Measurements from ENCODE around the gene KLF11.

The KLF11 gene

DNA sequence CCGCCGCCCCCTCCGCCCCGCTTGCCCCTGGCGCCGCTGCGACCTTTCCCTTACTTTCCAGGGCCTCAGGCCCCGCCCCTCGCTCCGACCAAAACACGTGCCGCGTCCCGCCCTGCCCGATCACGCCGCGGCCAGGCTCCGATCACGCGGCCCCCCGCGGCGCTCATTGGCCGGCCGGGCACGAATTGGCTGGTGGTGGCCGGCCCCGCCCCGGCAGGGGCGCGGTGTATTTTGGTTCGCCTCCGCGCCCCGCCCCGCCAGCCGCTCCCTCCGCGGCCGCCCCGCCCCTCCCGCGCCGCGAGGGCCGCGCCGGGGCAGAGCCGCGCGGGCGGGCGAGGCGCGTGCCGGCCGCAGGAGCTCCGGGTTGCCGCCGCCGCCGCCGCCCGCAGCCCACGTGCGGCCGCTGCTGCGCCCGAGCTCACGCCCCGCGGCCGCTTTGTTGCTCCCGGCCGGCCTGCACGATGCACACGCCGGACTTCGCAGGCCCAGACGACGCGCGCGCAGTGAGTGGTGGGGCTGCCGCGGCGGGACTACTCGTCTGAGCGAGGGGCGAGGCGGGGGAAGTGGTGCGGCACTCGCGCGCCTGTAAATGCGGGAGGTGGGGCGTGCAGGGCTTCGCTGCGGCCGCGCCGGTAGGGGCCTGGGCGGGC lies at the start of gene KLF11:
Gene KLF11, plus strand, starts transcription at position 295 of the 650 bp plus-strand sequence. Its CDS starts 167 bp downstream, at position 462.
- Histone ChIP-seq H3K4me3 (ENCODE audit: low read length) (peak within 1 kb of the TSS; percentile 61; the same call in 1 of the 2 replicates), H3K27ac (ENCODE audit: low read length) (no peak within 1 kb of the TSS), H3K9me3 (ENCODE audit: control insufficient read depth, insufficient read depth, low read length) (no peaks in the 10 kb centered on the region), H3K36me3 (ENCODE audit: control insufficient read depth, insufficient read depth, low read length) (0 out of 2 replicates have a peak, but pooled peaks cover 4% of the 10 kb centered on the region), H3K4me1 (ENCODE audit: control insufficient read depth, insufficient read depth, low read length) (peaks cover 6% of the 10 kb centered on the region; the same call in 1 of the 2 replicates), H3K27me3 (ENCODE audit: control insufficient read depth, insufficient read depth, low read length) (peaks cover 1% of the 10 kb centered on the region; the same call in 1 of the 2 replicates)
- no peak for DNase-seq (ENCODE audit: low read depth, low spot score)
- no CpG with 5 or more reads among the region's 104 CpGs for WGBS (ENCODE audit: insufficient coverage, insufficient read length)

DNA sequence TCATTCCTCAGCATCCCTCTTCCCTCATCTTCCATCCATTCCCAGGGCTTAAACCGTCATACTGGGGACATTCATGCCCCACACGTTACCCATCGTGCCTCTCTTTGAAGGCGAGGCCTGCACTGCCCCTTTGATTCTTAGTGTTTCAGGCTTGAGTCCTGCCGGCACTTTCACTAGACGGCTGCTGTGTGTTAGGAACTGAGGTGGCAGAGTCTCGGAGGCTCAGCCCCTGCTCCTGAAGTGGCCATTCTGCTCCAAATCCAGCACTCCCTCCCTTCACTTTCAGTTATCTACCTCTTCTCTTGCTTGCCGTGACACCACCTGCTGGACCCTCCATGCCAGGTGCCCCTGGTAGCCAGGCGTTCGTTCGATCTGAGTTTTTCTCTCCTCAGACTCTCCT lies 48.9 kb upstream of the KLF11 start:
- no peak for DNase-seq (ENCODE audit: low read depth, low spot score)
- no peaks in the 10 kb centered on the region for H3K4me1 ChIP-seq (ENCODE audit: control insufficient read depth, insufficient read depth, low read length)
- no CpG with 5 or more reads among the region's 11 CpGs for WGBS (ENCODE audit: insufficient coverage, insufficient read length)
- no peaks in the 10 kb centered on the region for H3K36me3 ChIP-seq (ENCODE audit: control insufficient read depth, insufficient read depth, low read length)
- no peaks in the 10 kb centered on the region for H3K27me3 ChIP-seq (ENCODE audit: control insufficient read depth, insufficient read depth, low read length)
- H3K27ac ChIP-seq (ENCODE audit: low read length) = no peak overlapping the region
- H3K4me3 ChIP-seq (ENCODE audit: low read length) = no peak overlapping the region
- no peaks in the 10 kb centered on the region for H3K9me3 ChIP-seq (ENCODE audit: control insufficient read depth, insufficient read depth, low read length)

DNA sequence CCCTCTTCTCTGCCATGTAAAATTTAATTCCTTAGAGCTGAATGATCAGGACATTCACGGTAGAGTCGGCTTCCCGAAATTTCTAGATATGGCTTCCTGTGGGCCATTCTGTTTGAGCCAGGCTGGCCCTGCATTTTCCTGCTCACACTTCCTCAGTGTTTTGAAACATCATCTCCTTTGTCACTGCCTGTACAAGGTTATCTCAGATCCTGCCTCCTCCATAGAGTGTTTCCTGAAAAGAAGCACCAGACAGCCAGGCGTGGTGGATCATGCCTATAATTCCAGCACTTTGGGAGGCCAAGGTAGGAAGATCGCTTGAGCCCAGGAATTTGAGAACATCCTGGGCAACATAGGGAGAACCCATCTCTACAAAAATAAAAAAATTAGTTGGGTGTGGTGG lies 48.3 kb upstream of the KLF11 start:
- WGBS (ENCODE audit: insufficient coverage, insufficient read length) = no CpG with 5 or more reads among the region's 5 CpGs
- no peak overlapping the region for H3K4me3 ChIP-seq (ENCODE audit: low read length)
- H3K36me3 ChIP-seq (ENCODE audit: control insufficient read depth, insufficient read depth, low read length) = no peaks in the 10 kb centered on the region
- H3K27ac ChIP-seq (ENCODE audit: low read length) = no peak overlapping the region
- H3K4me1 ChIP-seq (ENCODE audit: control insufficient read depth, insufficient read depth, low read length) = no peaks in the 10 kb centered on the region
- no peak for DNase-seq (ENCODE audit: low read depth, low spot score)
- no peaks in the 10 kb centered on the region for H3K9me3 ChIP-seq (ENCODE audit: control insufficient read depth, insufficient read depth, low read length)
- H3K27me3 ChIP-seq (ENCODE audit: control insufficient read depth, insufficient read depth, low read length) = no peaks in the 10 kb centered on the region

DNA sequence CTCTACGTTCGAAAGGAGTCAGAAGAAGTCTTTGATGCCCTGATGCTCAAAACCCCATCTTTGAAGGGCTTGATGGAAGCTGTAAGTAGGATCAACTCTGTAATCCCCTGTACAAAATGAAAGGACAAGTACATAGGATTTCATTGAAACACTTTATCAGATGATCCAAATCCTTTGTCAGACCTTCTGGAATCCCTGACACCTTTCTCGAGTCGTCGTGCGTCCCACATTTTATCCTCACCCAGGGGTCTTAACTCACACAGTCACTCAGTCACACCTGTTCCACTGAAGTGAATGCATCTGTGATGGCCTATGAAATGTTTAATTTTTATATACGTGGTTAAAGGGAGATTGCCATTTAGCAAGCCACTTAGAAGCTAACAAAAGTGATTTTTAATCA lies 47.0 kb upstream of the KLF11 start:
- no CpG with 5 or more reads among the region's 7 CpGs for WGBS (ENCODE audit: insufficient coverage, insufficient read length)
- no peak for DNase-seq (ENCODE audit: low read depth, low spot score)
- H3K4me1 ChIP-seq (ENCODE audit: control insufficient read depth, insufficient read depth, low read length) = no peaks in the 10 kb centered on the region
- H3K27me3 ChIP-seq (ENCODE audit: control insufficient read depth, insufficient read depth, low read length) = no peaks in the 10 kb centered on the region
- no peak overlapping the region for H3K27ac ChIP-seq (ENCODE audit: low read length)
- H3K9me3 ChIP-seq (ENCODE audit: control insufficient read depth, insufficient read depth, low read length) = no peaks in the 10 kb centered on the region
- no peak overlapping the region for H3K4me3 ChIP-seq (ENCODE audit: low read length)
- no peaks in the 10 kb centered on the region for H3K36me3 ChIP-seq (ENCODE audit: control insufficient read depth, insufficient read depth, low read length)

DNA sequence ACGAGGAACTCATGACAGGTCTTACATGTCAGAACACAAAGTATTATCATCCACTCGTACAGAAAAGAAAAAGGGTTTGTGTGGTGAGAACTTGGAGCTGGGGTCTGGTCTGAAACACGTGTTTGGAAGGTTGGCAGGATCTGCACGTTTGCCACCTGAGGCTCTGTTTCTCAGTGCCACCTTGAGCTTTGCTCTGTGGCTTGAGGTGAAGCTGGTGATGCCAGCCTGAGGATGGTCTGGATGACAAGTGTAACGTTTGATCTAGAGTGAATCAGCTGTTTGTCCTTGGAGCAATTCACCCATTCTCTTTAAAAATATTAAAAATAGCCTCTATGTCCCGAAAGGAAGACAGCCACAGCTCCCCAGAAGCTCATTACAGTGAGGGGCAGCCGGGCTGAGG lies 45.4 kb upstream of the KLF11 start:
- H3K9me3 ChIP-seq (ENCODE audit: control insufficient read depth, insufficient read depth, low read length) = no peaks in the 10 kb centered on the region
- no peak overlapping the region for H3K4me3 ChIP-seq (ENCODE audit: low read length)
- no peaks in the 10 kb centered on the region for H3K27me3 ChIP-seq (ENCODE audit: control insufficient read depth, insufficient read depth, low read length)
- no peak for DNase-seq (ENCODE audit: low read depth, low spot score)
- no peaks in the 10 kb centered on the region for H3K36me3 ChIP-seq (ENCODE audit: control insufficient read depth, insufficient read depth, low read length)
- no CpG with 5 or more reads among the region's 7 CpGs for WGBS (ENCODE audit: insufficient coverage, insufficient read length)
- H3K27ac ChIP-seq (ENCODE audit: low read length) = no peak overlapping the region
- no peaks in the 10 kb centered on the region for H3K4me1 ChIP-seq (ENCODE audit: control insufficient read depth, insufficient read depth, low read length)

DNA sequence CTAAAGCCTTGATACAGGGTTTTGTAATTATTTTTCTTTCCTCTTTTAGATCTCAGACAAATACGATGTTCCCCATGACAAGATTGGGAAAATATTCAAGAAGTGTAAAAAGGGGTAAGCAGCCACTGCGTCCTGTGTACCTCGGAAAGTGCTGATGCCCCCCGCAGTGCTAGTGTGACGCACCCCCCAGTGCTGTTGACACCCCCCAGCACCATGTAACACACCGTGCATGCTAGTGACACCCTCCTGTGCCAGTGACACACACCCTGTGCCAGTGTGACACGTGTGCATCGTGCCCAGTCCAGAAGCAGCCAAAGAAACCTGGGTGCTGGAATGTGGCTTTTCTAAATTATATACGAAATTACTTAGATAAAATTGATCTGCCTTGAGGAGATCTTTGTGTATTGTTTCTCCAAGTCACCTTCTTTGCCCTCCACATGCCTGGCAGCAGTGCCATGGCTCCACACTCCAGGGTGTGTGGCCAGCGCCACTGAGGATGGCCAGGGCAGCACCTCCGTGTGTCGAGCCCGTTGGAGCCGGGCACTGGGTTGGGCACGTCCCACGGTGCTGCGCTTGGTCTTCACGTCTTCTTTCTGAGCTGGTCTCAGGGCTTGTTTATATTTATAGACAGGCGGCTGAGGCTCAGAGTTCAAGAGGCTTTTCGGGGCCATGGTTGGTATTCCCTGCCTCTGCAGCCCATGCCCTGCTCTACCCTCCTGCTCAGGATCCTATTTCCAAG lies 44.3 kb upstream of the KLF11 start:
- Histone ChIP-seq H3K9me3 (ENCODE audit: control insufficient read depth, insufficient read depth, low read length) (no peaks in the 10 kb centered on the region), H3K4me1 (ENCODE audit: control insufficient read depth, insufficient read depth, low read length) (no peaks in the 10 kb centered on the region), H3K36me3 (ENCODE audit: control insufficient read depth, insufficient read depth, low read length) (no peaks in the 10 kb centered on the region), H3K27me3 (ENCODE audit: control insufficient read depth, insufficient read depth, low read length) (no peaks in the 10 kb centered on the region), H3K27ac (ENCODE audit: low read length) (no peak overlapping the region), H3K4me3 (ENCODE audit: low read length) (no peak overlapping the region)
- WGBS (ENCODE audit: insufficient coverage, insufficient read length) = no CpG with 5 or more reads among the region's 20 CpGs
- no peak for DNase-seq (ENCODE audit: low read depth, low spot score)

GRCh38 chr2:9999693-10000092 lies 43.7 kb upstream of the KLF11 start:
- Histone ChIP-seq H3K4me3 (ENCODE audit: low read length) (no peak overlapping the region), H3K27ac (ENCODE audit: low read length) (no peak overlapping the region), H3K27me3 (ENCODE audit: control insufficient read depth, insufficient read depth, low read length) (no peaks in the 10 kb centered on the region), H3K36me3 (ENCODE audit: control insufficient read depth, insufficient read depth, low read length) (no peaks in the 10 kb centered on the region), H3K9me3 (ENCODE audit: control insufficient read depth, insufficient read depth, low read length) (no peaks in the 10 kb centered on the region), H3K4me1 (ENCODE audit: control insufficient read depth, insufficient read depth, low read length) (no peaks in the 10 kb centered on the region)
- no peak for DNase-seq (ENCODE audit: low read depth, low spot score)
- WGBS (ENCODE audit: insufficient coverage, insufficient read length) = no CpG with 5 or more reads among the region's 1 CpG

GRCh38 chr2:10000541-10000940 lies 42.8 kb upstream of the KLF11 start:
- no peak for DNase-seq (ENCODE audit: low read depth, low spot score)
- H3K4me1 ChIP-seq (ENCODE audit: control insufficient read depth, insufficient read depth, low read length) = no peaks in the 10 kb centered on the region
- no peak overlapping the region for H3K27ac ChIP-seq (ENCODE audit: low read length)
- H3K9me3 ChIP-seq (ENCODE audit: control insufficient read depth, insufficient read depth, low read length) = no peaks in the 10 kb centered on the region
- no peaks in the 10 kb centered on the region for H3K36me3 ChIP-seq (ENCODE audit: control insufficient read depth, insufficient read depth, low read length)
- H3K27me3 ChIP-seq (ENCODE audit: control insufficient read depth, insufficient read depth, low read length) = no peaks in the 10 kb centered on the region
- WGBS (ENCODE audit: insufficient coverage, insufficient read length) = no CpG with 5 or more reads among the region's 8 CpGs
- H3K4me3 ChIP-seq (ENCODE audit: low read length) = no peak overlapping the region

GRCh38 chr2:10001586-10001985 lies 41.8 kb upstream of the KLF11 start:
- no peak for DNase-seq (ENCODE audit: low read depth, low spot score)
- no CpG with 5 or more reads among the region's 5 CpGs for whole genome bisulfite sequencing (ENCODE audit: insufficient coverage, insufficient read length)

GRCh38 chr2:10002109-10002508 lies 41.2 kb upstream of the KLF11 start:
- no peak overlapping the region for H3K27ac ChIP-seq (ENCODE audit: low read length)
- H3K4me3 ChIP-seq (ENCODE audit: low read length) = no peak overlapping the region
- no peaks in the 10 kb centered on the region for H3K36me3 ChIP-seq (ENCODE audit: control insufficient read depth, insufficient read depth, low read length)
- H3K4me1 ChIP-seq (ENCODE audit: control insufficient read depth, insufficient read depth, low read length) = peaks cover 1% of the 10 kb centered on the region; the same call in 1 of the 2 replicates
- no peak for DNase-seq (ENCODE audit: low read depth, low spot score)
- H3K27me3 ChIP-seq (ENCODE audit: control insufficient read depth, insufficient read depth, low read length) = no peaks in the 10 kb centered on the region
- no peaks in the 10 kb centered on the region for H3K9me3 ChIP-seq (ENCODE audit: control insufficient read depth, insufficient read depth, low read length)
- no CpG with 5 or more reads among the region's 5 CpGs for WGBS (ENCODE audit: insufficient coverage, insufficient read length)

More at GRCh38 chr2:10001586-10001985, 41.8 kb upstream of the KLF11 start:
- H3K9me3 ChIP-seq (ENCODE audit: control insufficient read depth, insufficient read depth, low read length) = no peaks in the 10 kb centered on the region
- H3K27ac ChIP-seq (ENCODE audit: low read length) = no peak overlapping the region
- peaks cover 1% of the 10 kb centered on the region; the same call in 1 of the 2 replicates for H3K4me1 ChIP-seq (ENCODE audit: control insufficient read depth, insufficient read depth, low read length)
- no peaks in the 10 kb centered on the region for H3K36me3 ChIP-seq (ENCODE audit: control insufficient read depth, insufficient read depth, low read length)
- no peak overlapping the region for H3K4me3 ChIP-seq (ENCODE audit: low read length)
- no peaks in the 10 kb centered on the region for H3K27me3 ChIP-seq (ENCODE audit: control insufficient read depth, insufficient read depth, low read length)

Measured in iPS DF 6.9 (cell line).